Measurements from ENCODE around the gene TRIO.

The TRIO gene

DNA sequence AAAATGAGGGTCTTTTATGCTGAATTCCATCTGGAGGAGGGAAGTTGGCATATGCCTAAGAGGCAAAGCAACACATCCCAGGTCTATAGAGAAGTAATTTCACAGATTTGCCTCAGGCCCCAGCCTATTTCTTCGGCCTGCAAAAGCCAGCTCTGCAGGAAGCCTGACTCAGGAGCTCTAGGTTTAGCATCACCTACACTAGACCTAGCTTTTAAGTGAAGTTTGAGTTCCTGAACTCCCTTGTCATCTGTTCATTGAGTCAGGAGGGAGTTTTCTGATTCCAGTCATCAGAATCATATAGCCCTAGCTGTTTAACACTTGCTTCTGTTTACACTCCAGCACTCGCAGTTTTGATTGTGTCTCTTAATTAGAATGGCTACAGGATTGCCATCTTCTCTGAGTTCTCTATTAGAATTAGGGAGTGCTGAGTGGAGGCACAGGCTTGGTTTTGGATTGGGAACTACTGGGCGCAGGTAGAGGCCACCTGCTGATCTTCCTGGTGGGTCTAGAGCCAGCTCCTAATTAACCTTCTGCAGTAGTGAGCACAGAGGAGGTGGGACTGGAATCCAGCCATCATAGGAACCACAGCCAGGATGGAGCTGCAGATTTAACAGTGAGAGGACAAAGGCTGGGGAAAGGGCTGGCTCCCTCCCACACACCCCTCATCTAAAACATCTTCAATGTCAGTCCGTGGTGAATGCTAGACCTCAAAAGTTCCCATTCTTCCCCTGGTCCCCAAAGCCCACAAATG lies 179.5 kb downstream of the TRIO start:
- DNase-seq: no peak
- H3K27ac ChIP-seq: no peak overlapping the region
- H3K27me3 ChIP-seq (replicated peaks): no peaks in the 10 kb centered on the region
- TF ChIP-seq, protein P1, sequence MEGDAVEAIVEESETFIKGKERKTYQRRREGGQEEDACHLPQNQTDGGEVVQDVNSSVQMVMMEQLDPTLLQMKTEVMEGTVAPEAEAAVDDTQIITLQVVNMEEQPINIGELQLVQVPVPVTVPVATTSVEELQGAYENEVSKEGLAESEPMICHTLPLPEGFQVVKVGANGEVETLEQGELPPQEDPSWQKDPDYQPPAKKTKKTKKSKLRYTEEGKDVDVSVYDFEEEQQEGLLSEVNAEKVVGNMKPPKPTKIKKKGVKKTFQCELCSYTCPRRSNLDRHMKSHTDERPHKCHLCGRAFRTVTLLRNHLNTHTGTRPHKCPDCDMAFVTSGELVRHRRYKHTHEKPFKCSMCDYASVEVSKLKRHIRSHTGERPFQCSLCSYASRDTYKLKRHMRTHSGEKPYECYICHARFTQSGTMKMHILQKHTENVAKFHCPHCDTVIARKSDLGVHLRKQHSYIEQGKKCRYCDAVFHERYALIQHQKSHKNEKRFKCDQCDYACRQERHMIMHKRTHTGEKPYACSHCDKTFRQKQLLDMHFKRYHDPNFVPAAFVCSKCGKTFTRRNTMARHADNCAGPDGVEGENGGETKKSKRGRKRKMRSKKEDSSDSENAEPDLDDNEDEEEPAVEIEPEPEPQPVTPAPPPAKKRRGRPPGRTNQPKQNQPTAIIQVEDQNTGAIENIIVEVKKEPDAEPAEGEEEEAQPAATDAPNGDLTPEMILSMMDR (IDR thresholded peaks at IDR 0.05; ENCODE audit: low read depth, low read length, missing control alignments): no peak
- in situ Hi-C loops (cut with HindIII; ENCODE audit: low pct_ligation_motif_present, low sequenced_read_pairs): no loop called here
- no peak overlapping the region for H3K4me3 ChIP-seq (ENCODE audit: low read depth, low read length)
- H3K36me3 ChIP-seq (replicated peaks): peaks cover 70% of the 10 kb centered on the region

DNA sequence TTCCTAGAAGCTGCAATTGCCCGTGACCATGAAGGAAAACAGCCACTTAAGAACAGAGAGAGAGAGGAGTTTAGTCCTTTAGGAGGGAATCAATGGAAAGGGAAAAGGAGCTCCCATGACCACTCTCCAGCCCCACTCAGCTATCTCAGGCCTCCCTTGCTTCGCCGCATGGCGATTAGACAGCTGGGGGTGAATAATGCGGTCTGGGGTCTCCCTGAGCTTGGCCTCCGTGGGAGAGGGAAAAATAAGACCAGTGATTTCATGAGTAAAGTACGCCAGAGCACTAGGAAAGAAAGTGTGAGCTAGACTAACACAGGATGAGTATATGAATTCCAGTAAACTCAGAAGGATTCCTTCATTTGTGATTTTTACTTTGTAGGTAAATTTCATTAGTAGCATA lies 180.3 kb downstream of the TRIO start:
- in situ Hi-C loops (cut with HindIII; ENCODE audit: low pct_ligation_motif_present, low sequenced_read_pairs): no loop called here

DNA sequence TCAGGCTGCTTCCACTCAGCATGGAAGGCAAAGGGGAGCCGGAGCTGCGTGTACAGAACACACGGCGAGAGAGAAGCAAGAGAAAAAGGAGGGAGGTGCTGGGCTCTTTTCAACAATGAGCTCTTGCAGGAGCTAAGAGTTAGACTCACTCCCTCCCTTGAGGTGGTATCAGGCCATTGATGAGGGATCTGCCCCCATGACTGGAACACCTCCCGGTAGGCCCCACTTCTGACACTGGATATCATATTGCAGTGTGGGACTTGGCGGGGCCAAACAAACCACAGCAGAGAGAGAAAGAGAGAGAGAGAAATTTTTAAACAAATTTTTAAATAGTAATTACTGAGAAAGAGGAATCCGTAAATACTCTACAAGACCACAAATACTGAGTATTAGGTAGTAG lies 182.2 kb downstream of the TRIO start:
- TF ChIP-seq, protein P1 (IDR thresholded peaks at IDR 0.05; ENCODE audit: low read depth, low read length, missing control alignments): no peak

More for the DNA sequence above, 180.3 kb downstream of the TRIO start:
- Histone ChIP-seq H3K4me3 (ENCODE audit: low read depth, low read length) (no peak overlapping the region), H3K27me3 (replicated peaks) (no peaks in the 10 kb centered on the region), H3K27ac (no peak overlapping the region), H3K36me3 (replicated peaks) (peaks cover 66% of the 10 kb centered on the region)
- DNase-seq: no peak
- TF ChIP-seq, protein P1 (IDR thresholded peaks at IDR 0.05; ENCODE audit: low read depth, low read length, missing control alignments): no peak

DNA sequence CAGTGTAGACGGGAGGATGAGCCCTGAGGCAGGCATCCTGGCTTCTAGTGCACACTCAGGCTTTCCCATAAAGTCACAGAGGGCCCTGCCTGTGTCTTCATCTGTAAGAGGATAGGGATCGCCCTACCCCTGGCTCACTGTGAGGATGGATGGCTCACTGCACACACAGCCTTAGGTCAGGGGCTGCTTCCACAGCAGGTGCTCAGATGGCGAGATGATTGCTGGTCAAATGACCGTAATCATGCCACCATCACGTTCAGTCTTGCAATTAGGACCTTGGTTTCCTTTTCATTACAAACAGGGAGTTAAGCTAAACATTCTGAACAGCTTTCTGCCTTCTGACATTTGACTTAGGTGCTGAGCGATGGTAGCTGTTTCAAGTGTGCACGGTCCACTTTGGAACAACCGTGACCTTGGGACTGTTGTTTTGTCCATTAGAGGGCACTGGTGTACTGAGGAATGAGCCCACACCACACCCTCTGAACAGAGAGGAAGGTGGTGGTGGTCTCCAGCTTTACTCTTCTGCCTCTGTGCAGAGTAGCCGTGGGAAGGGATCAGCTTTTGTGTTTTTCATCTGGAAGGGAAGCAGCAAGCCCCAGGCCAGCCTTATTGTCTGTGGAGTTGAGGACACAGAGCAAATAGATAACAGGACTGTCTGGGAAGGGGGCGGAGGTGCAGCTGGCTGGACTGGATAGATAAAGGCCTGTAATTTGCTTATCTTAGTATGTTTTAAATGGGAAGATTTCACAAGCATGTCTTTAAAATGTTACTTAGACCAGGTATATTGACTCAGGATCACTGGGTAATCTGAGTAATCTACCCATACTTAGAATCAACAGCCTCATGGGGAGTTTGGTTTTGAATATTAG lies 183.1 kb downstream of the TRIO start:
- H3K36me3 ChIP-seq (replicated peaks): peaks cover 57% of the 10 kb centered on the region
- TF ChIP-seq, protein P1 (IDR thresholded peaks at IDR 0.05; ENCODE audit: low read depth, low read length, missing control alignments): peak; percentile 51
- no peaks in the 10 kb centered on the region for H3K27me3 ChIP-seq (replicated peaks)
- in situ Hi-C loops (cut with HindIII; ENCODE audit: low pct_ligation_motif_present, low sequenced_read_pairs): loop anchor here (25.0 kb wide), 1 partner anchor 314 kb away; no protein-coding TSS in a partner anchor
- no peak for DNase-seq
- no peak overlapping the region for H3K4me3 ChIP-seq (ENCODE audit: low read depth, low read length)
- H3K27ac ChIP-seq: no peak overlapping the region

More for the DNA sequence above, 182.2 kb downstream of the TRIO start:
- in situ Hi-C loops (cut with HindIII; ENCODE audit: low pct_ligation_motif_present, low sequenced_read_pairs): loop anchor here (25.0 kb wide), 1 partner anchor 313 kb away; no protein-coding TSS in a partner anchor
- Histone ChIP-seq H3K4me3 (ENCODE audit: low read depth, low read length) (no peak overlapping the region), H3K27me3 (replicated peaks) (no peaks in the 10 kb centered on the region), H3K27ac (no peak overlapping the region), H3K36me3 (replicated peaks) (peaks cover 58% of the 10 kb centered on the region)
- DNase-seq: no peak

DNA sequence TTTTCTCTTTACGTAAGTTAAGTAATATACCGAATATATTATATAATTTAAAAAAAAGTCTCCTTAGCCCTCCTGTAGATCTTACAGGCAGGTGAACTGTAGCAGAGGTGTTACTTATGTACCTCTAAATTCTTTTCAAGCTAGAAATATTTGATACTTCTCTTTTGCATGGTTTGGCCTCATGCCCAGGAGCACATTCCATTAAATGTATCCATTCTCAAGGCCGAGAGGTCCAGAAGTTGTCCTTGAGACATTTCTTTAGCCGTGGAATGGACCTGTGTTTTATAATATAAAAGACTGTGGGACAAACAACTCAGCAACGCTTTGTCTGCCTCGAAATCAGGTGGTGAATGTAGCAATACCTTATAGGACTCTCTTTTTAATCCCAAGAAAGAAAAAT lies 184.5 kb downstream of the TRIO start:
- peak; percentile 27 for DNase-seq
- no peak overlapping the region for H3K4me3 ChIP-seq (ENCODE audit: low read depth, low read length)
- TF ChIP-seq, protein P1 (IDR thresholded peaks at IDR 0.05; ENCODE audit: low read depth, low read length, missing control alignments): no peak
- no peaks in the 10 kb centered on the region for H3K27me3 ChIP-seq (replicated peaks)
- no peak overlapping the region for H3K27ac ChIP-seq
- H3K36me3 ChIP-seq (replicated peaks): peaks cover 57% of the 10 kb centered on the region
- in situ Hi-C loops (cut with HindIII; ENCODE audit: low pct_ligation_motif_present, low sequenced_read_pairs): loop anchor here (25.0 kb wide), 1 partner anchor 315 kb away; no protein-coding TSS in a partner anchor
